Testis (tissue), 3 donors: Measurements from ENCODE around the gene HACD1. TPM values are rescaled to one million over a fixed set of nuclear protein-coding genes. Genes with fewer than 3 reads are reported as not detected.
"Not testable (repeated sequence)": the region's sequence is repeated elsewhere in the genome, so short reads cannot be mapped to it uniquely, and the experiment has no call there.

Experiments used
- DNase-seq: peaks from one replicate; pipeline ENCODE4 v3.0.0-alpha.2; 2019
- H3K27ac ChIP-seq, 2 donors: fragments of 200-600 bp; sonication (generic); one replicate each; pipeline ENCODE4 v1.5.1; 2019
- H3K27me3 ChIP-seq: fragments of 200-600 bp; sonication (generic); one replicate; pipeline ENCODE4 v1.5.1; 2019
- H3K36me3 ChIP-seq: fragments of 200-600 bp; sonication (generic); one replicate; pipeline ENCODE4 v1.5.1; 2017; ENCODE audit warnings: low read depth; ENCODE audit errors: missing control alignments
- H3K4me1 ChIP-seq: fragments of 200-600 bp; sonication (generic); one replicate; pipeline ENCODE4 v1.5.1; 2019
- H3K4me3 ChIP-seq, 2 donors: fragments of 200-600 bp; sonication (generic); one replicate each; pipeline ENCODE4 v1.5.1; 2017 to 2019
- H3K9me3 ChIP-seq: fragments of 200-600 bp; sonication (generic); one replicate; pipeline ENCODE4 v1.5.1; 2017
- POLR2A ChIP-seq: fragments of 450-650 bp; IDR thresholded peaks from one replicate; pipeline ENCODE4 v1.6.1; 2017; ENCODE audit warnings: antibody characterized with exemption, mild to moderate bottlenecking, moderate library complexity
- WGBS, 2 donors: methylation state at CpG; one replicate each; pipeline ENCODE4 v1.1.5; 2018; 5-methylcytosine and 5-hydroxymethylcytosine counted together
- intact Hi-C: fragments of 100-400 bp; cut with DNase I; formaldehyde crosslinking; loops from one replicate; pipeline ENCODE4 v1.15.1; 2023; ENCODE audit warnings: low total_unique reads
- polyA plus RNA-seq: library from polyadenylated mRNA; stranded (reverse); fragments of 350-450 nt; fragmentation: Illumina TruSeq; extraction: RNeasy Lipid Tissue Mini Kit (QIAGEN cat#74804); gene quantifications from one replicate; pipeline ENCODE4 v1.2.3, GENCODE V29; 2014; ENCODE audit warnings: low read depth, low replicate concordance; ENCODE audit not compliant: insufficient read depth
- total RNA-seq, 2 donors: library from RNA; depleted of rRNA; stranded (reverse); fragments of >200 nt; gene quantifications; one replicate each; pipeline ENCODE4 v1.2.3, GENCODE V29; 2016
- TF ChIP-seq, protein P1 (sequence below), 3 experiments: fragments of 450-650 bp in 2 of 3; fragments of 200-600 bp in 1 of 3; sonication (generic) in 1 of 3; IDR thresholded peaks; one replicate each; pipeline ENCODE4 v1.5.1; 2016 to 2019; ENCODE audit warnings: antibody characterized with exemption in 3 of 3, mild to moderate bottlenecking in 2 of 3, moderate library complexity in 1 of 3

Gene HACD1
- total and polyA plus RNA-seq, 3 donors from 2014 or later: 14.0 to 28.5 (median 16.2) TPM

DNA sequence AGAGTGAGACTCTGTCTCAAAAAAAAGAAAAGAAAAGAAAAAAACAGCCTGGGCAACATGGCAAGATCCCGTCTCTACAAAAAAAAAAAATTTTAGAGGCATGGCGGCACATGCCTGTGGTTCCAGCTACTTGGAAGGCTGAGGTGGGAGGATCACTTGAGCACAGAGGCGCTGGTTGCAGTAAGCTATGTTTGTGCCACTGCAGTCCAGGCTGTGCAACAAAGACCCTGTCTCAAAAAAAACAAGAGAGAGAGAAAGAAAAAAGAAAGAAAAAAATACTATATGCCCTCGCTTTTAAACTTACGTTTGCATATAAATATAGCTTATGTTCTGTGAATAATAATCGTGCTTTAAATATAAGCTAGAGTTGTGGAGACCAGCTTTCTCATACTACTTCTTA is 11.2 kb downstream of the HACD1 start:
- Histone ChIP-seq H3K4me1 (no peaks in the 10 kb centered on the region), H3K27me3 (no peaks in the 10 kb centered on the region), H3K36me3 (no peaks in the 10 kb centered on the region), H3K4me3 (no peak overlapping the region), H3K9me3 (no peaks in the 10 kb centered on the region), H3K27ac (no peak overlapping the region)
- no peak for TF ChIP-seq POLR2A
- TF ChIP-seq, protein P1, sequence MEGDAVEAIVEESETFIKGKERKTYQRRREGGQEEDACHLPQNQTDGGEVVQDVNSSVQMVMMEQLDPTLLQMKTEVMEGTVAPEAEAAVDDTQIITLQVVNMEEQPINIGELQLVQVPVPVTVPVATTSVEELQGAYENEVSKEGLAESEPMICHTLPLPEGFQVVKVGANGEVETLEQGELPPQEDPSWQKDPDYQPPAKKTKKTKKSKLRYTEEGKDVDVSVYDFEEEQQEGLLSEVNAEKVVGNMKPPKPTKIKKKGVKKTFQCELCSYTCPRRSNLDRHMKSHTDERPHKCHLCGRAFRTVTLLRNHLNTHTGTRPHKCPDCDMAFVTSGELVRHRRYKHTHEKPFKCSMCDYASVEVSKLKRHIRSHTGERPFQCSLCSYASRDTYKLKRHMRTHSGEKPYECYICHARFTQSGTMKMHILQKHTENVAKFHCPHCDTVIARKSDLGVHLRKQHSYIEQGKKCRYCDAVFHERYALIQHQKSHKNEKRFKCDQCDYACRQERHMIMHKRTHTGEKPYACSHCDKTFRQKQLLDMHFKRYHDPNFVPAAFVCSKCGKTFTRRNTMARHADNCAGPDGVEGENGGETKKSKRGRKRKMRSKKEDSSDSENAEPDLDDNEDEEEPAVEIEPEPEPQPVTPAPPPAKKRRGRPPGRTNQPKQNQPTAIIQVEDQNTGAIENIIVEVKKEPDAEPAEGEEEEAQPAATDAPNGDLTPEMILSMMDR (IDR thresholded peaks at IDR 0.05): no peak
- intact Hi-C loops: loop anchor here (10.0 kb wide), 1 partner anchor 139 kb away; no protein-coding TSS in a partner anchor
- no peak for DNase-seq
- 83 to 89% methylated on average over 6 of the region's 6 CpGs for WGBS, 2 donors

DNA sequence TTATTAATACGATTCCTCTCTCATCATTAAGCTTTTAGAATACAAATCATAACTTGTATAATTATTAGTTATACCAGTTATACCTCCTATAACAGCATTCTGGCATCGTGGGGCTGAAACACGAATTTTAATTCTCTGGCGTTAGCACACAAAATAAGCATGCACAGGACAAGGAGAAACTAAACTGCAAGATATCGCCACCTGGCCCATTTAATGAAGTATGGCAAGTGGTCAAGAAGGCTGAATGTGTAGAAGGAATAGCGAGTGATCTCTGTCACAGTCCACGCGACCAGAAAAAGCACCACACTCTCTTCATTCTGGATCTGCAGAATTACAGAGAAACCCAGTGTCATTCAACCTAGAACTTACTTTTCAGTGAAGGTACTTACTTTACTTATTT is 18.1 kb downstream of the HACD1 start:
- Histone ChIP-seq H3K27ac (no peak overlapping the region), H3K27me3 (no peaks in the 10 kb centered on the region), H3K4me1 (no peaks in the 10 kb centered on the region), H3K4me3 (no peak overlapping the region), H3K9me3 (no peaks in the 10 kb centered on the region), H3K36me3 (no peaks in the 10 kb centered on the region)
- TF ChIP-seq POLR2A: no peak
- TF ChIP-seq, protein P1 (IDR thresholded peaks at IDR 0.05): no peak
- no peak for DNase-seq
- intact Hi-C loops: no loop called here
- WGBS, 2 donors: 41 to 52% methylated on average over 8 of the region's 8 CpGs

DNA sequence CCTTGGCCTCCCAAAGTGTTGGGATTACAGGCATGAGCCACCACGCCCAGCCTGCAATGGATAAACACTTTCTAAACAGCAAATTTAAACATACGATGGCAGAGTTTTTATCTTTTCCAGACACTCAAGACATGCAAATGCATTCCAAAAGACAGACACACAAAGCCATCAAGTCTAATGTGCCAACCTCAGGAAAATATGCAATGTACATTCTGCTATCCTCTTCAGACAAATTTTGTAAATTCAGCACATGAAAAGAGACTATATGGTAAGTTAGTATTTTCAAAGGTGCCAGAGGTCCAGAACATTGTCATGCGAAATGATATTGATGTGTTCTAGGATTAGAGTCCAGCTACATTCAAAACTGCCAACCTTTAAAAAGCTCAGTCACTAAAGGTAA is 19.8 kb downstream of the HACD1 start:
- no peaks in the 10 kb centered on the region for H3K9me3 ChIP-seq
- WGBS, 2 donors: 85% methylated on average over 3 of the region's 3 CpGs
- no peak for DNase-seq
- no peak for TF ChIP-seq POLR2A
- TF ChIP-seq, protein P1 (IDR thresholded peaks at IDR 0.05): no peak
- H3K4me3 ChIP-seq: no peak overlapping the region
- intact Hi-C loops: no loop called here
- no peak overlapping the region for H3K27ac ChIP-seq
- no peaks in the 10 kb centered on the region for H3K4me1 ChIP-seq
- H3K36me3 ChIP-seq: no peaks in the 10 kb centered on the region
- H3K27me3 ChIP-seq: no peaks in the 10 kb centered on the region

DNA sequence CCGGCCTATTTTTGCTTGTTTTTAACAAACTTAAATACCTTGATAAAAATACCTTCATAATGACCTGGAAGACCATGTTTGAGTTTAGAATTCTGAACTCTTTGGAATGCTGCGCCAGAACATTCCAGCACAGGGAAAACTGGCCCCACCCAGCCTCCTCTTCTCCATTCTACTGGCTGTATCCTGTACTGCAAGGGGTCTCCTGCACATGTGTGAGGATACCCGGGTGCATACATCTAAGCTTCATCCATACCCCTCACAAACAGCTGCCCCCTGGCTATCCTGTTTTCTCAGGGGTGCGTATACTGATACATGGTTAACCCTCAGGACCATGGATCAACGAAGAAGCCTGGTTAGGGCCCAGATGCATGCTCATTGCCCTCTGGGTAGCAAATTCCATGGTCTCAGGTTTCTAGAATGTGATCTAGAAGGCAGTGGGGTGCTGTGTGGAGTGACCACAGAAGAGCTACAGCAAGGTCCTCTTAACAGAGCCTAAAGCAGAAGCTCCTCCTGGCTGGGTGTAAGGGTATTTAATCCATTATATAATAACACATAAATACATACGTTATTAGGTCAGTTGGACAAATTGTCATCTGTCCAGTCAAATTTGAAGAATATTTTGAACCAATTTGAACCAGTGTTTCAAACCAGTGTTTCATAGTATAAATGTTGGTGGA is 26.1 kb downstream of the HACD1 start:
- intact Hi-C loops: no loop called here
- no peaks in the 10 kb centered on the region for H3K27me3 ChIP-seq
- no peak for TF ChIP-seq POLR2A
- TF ChIP-seq, protein P1 (IDR thresholded peaks at IDR 0.05): no peak
- no peak overlapping the region for H3K4me3 ChIP-seq
- 87 to 92% methylated on average over 6 of the region's 6 CpGs for WGBS, 2 donors
- no peaks in the 10 kb centered on the region for H3K4me1 ChIP-seq
- DNase-seq: no peak
- H3K36me3 ChIP-seq: no peaks in the 10 kb centered on the region
- H3K27ac ChIP-seq: no peak overlapping the region
- H3K9me3 ChIP-seq: no peaks in the 10 kb centered on the region

DNA sequence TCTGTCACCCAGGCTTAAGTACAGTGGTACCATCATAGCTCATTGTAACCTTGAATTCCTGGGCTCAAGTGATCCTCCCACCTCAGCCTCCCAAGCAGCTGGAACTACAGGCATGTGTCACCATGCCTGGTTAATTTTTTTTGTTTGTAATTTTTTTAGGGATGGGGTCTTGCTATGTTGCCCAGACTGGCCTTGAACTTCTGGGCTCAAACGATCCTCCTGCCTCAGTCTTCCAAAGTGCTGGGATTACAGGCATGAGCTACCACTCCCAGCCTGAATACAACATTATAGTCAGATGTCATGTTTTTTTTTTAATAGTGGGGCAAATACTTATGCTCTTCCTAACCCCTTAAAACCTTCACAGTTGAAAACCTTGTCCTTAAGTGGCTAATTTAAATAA is 27.9 kb downstream of the HACD1 start:
- H3K9me3 ChIP-seq, H3K4me1 ChIP-seq, H3K27ac ChIP-seq, H3K4me3 ChIP-seq, intact Hi-C loops, H3K36me3 ChIP-seq, H3K27me3 ChIP-seq, DNase-seq: not testable (repeated sequence)
- 87 to 89% methylated on average over 1 of the region's 1 CpG for WGBS, 2 donors
